Adrenal gland (tissue), 12 donors: ENCODE measurements around the gene H2BW1. TPM values are rescaled to one million over a fixed set of nuclear protein-coding genes. Genes with fewer than 3 reads are reported as not detected.
"Not testable (repeated sequence)": the region's sequence is repeated elsewhere in the genome, so short reads cannot be mapped to it uniquely, and the experiment has no call there.

Source experiments
- DNase-seq, 7 donors: peaks; one replicate each; pipeline ENCODE4 v3.0.0-alpha.2; 2019 to 2020
- H3K27ac ChIP-seq, 5 donors: fragments of 200-600 bp; sonication (generic) in 4 of 5; 1 replicate in 3 of 5; 2 replicates in 2 of 5; pipeline versions ENCODE4 v1.5.1 to v1.8.0; 2016 to 2020; ENCODE audit warnings: mild to moderate bottlenecking in 1 of 5
- H3K27me3 ChIP-seq: fragments of 200-600 bp; 2 replicates; pipeline ENCODE4 v1.8.0; 2021
- H3K36me3 ChIP-seq, 2 donors: fragments of 200-600 bp; replicated peaks in 1 of 2; 1 replicate in 1 of 2; 2 replicates in 1 of 2; pipeline versions ENCODE4 v1.5.1 to v1.8.0; 2018 to 2022
- H3K4me1 ChIP-seq, 2 donors: fragments of 200-600 bp; replicated peaks in 1 of 2; 1 replicate in 1 of 2; 2 replicates in 1 of 2; pipeline versions ENCODE4 v1.5.1 to v1.8.0; 2018 to 2021
- H3K4me3 ChIP-seq, 4 donors: fragments of 200-600 bp; sonication (generic) in 3 of 4; one replicate each; pipeline ENCODE4 v1.5.1; 2016 to 2018
- H3K9me3 ChIP-seq, 3 donors: fragments of 200-600 bp; sonication (generic) in 1 of 3; replicated peaks in 1 of 3; 1 replicate in 2 of 3; 2 replicates in 1 of 3; pipeline versions ENCODE4 v1.5.1 to v1.8.0; 2016 to 2021
- CTCF ChIP-seq, 6 experiments: fragments of 450-650 bp in 4 of 6; fragments of 200-600 bp in 2 of 6; sonication (generic) in 1 of 6; IDR thresholded peaks; 1 replicate in 5 of 6; 2 replicates in 1 of 6; pipeline versions ENCODE4 v1.5.1 to v1.8.0; 2016 to 2021; ENCODE audit warnings: antibody characterized with exemption in 6 of 6, mild to moderate bottlenecking in 2 of 6, moderate library complexity in 1 of 6
- POLR2A ChIP-seq, 2 donors: fragments of 450-650 bp; IDR thresholded peaks; one replicate each; pipeline ENCODE4 v1.6.1; 2017; ENCODE audit warnings: antibody characterized with exemption in 2 of 2, mild to moderate bottlenecking in 2 of 2, moderate library complexity in 1 of 2
- WGBS, 4 donors: extraction: QIAGEN DNeasy Blood & Tissue Kit in 2 of 4; methylation state at CpG; one replicate each; pipeline versions ENCODE4 v1.1.5 to v1.1.7; 2013 to 2017; 5-methylcytosine and 5-hydroxymethylcytosine counted together
- intact Hi-C, 2 donors: fragments of 100-400 bp; cut with DNase I; formaldehyde crosslinking; loops; one replicate each; pipeline versions ENCODE4 v1.14.1 to v1.15.0; 2022 to 2023
- polyA plus RNA-seq, 3 donors: library from polyadenylated mRNA; stranded (reverse); fragments of 200-250 nt in 2 of 3; fragments of 350-450 nt in 1 of 3; fragmentation: Illumina TruSeq in 1 of 3; extraction: RNeasy Lipid Tissue Mini Kit (QIAGEN cat#74804) in 1 of 3; gene quantifications; one replicate each; pipeline ENCODE4 v1.2.3, GENCODE V29; 2013 to 2014
- total RNA-seq, 9 donors: library from RNA; depleted of rRNA in 4 of 9; stranded (reverse); fragments of >200 nt in 4 of 9; fragments of 120-200 nt in 1 of 9; fragmentation: NEBNext Ultra II Directional in 1 of 9; extraction: Animal tissue kit (Norgen Biotek cat#: 25700) in 1 of 9; gene quantifications; one replicate each; pipeline versions ENCODE4 v1.1.0 to v1.2.4, GENCODE V29; 2013 to 2023
- donor health status: healthy with polysubstance abuse.
- donor health status: Bipolar disorder and iron deficiency.
- donor health status: DM: yes; HTN: yes; CAD: no.
- donor health status: DM: no; HTN: no; CAD: no.
- donor health status: DM: no; HTN: no; CAD: no.
- donor health status: DM: yes; HTN: yes; CAD: no.

The H2BW1 gene
- total and polyA plus RNA-seq, 12 donors = not detected

GRCh38 chrX:104041003-104041402 is 27.5 kb upstream of the H2BW1 start:
- intact Hi-C loops = no loop called here
- Histone ChIP-seq H3K9me3 (no peaks in the 10 kb centered on the region), H3K27ac (no peak overlapping the region), H3K4me1 (no peaks in the 10 kb centered on the region), H3K36me3 (no peaks in the 10 kb centered on the region), H3K4me3 (no peak overlapping the region), H3K27me3 (peaks cover 22% of the 10 kb centered on the region)
- WGBS, 4 donors = 75 to 81% (median 78%) methylated on average over 4 of the region's 4 CpGs
- DNase-seq = no peak
- TF ChIP-seq CTCF (IDR thresholded peaks at IDR 0.05) (no peak), POLR2A (IDR thresholded peaks at IDR 0.05) (no peak)

- H3K27ac ChIP-seq = no peak within 1 kb of the TSS
- peaks cover 22% of the 10 kb centered on the region for H3K27me3 ChIP-seq
- no peaks in the 10 kb centered on the region for H3K9me3 ChIP-seq
- H3K4me1 ChIP-seq = no peaks in the 10 kb centered on the region
- no peaks in the 10 kb centered on the region for H3K36me3 ChIP-seq
- 83 to 92% (median 87%) methylated on average over 24 to 39 of the region's 39 CpGs for WGBS, 4 donors
- no peak within 1 kb of the TSS for H3K4me3 ChIP-seq
- intact Hi-C loops = no loop called here
- no peak for TF ChIP-seq CTCF (IDR thresholded peaks at IDR 0.05)
- no peak for TF ChIP-seq POLR2A (IDR thresholded peaks at IDR 0.05)
- DNase-seq = no peak
Observed at GRCh38 chrX:104039689-104040505, 26.4 kb upstream of the H2BW1 start, which contains the start of gene H2BW2. TSS of gene H2BW2 (plus strand) at chrX:104039956. CDS start at chrX:104039995, 39 bp downstream.

GRCh38 chrX:104018126-104018525 is 4.6 kb upstream of the H2BW1 start:
- Histone ChIP-seq H3K36me3 (no peaks in the 10 kb centered on the region), H3K9me3 (no peaks in the 10 kb centered on the region), H3K4me1 (no peaks in the 10 kb centered on the region), H3K27ac (no peak overlapping the region), H3K27me3 (peaks cover 23% of the 10 kb centered on the region), H3K4me3 (no peak overlapping the region)
- TF ChIP-seq CTCF (IDR thresholded peaks at IDR 0.05) (no peak), POLR2A (IDR thresholded peaks at IDR 0.05) (no peak)
- intact Hi-C loops = no loop called here
- WGBS, 4 donors = 71 to 77% (median 76%) methylated on average over 11 of the region's 11 CpGs
- no peak for DNase-seq

- H3K4me3 ChIP-seq, H3K9me3 ChIP-seq, H3K4me1 ChIP-seq, intact Hi-C loops, H3K27ac ChIP-seq, H3K36me3 ChIP-seq, DNase-seq: not testable (repeated sequence)
- peaks cover 12% of the 10 kb centered on the region for H3K27me3 ChIP-seq
- 56 to 77% (median 67%) methylated on average over 8 of the region's 8 CpGs for WGBS, 4 donors
Observed at GRCh38 chrX:104015576-104015975, 2.1 kb upstream of the H2BW1 start.

GRCh38 chrX:104013158-104013557 is 350 bp downstream of the H2BW1 start:
- TF ChIP-seq CTCF (IDR thresholded peaks at IDR 0.05) (no peak), POLR2A (IDR thresholded peaks at IDR 0.05) (no peak)
- Histone ChIP-seq H3K4me1 (no peaks in the 10 kb centered on the region), H3K27ac (no peak overlapping the region), H3K36me3 (no peaks in the 10 kb centered on the region), H3K27me3 (peaks cover 2% of the 10 kb centered on the region), H3K9me3 (no peaks in the 10 kb centered on the region), H3K4me3 (no peak overlapping the region)
- intact Hi-C loops = no loop called here
- 83 to 93% (median 90%) methylated on average over 8 to 24 of the region's 24 CpGs for WGBS, 4 donors
- no peak for DNase-seq
